GM12872 (cell line): Measurements from ENCODE around the gene DCXR.

Experiments
- CTCF ChIP-seq: IDR thresholded peaks from 3 replicates; pipeline ENCODE4 v1.5.1; 2011; ENCODE audit warnings: low read depth, mild to moderate bottlenecking, low read length, moderate library complexity; ENCODE audit not compliant: insufficient read depth

DCXR gene

DNA sequence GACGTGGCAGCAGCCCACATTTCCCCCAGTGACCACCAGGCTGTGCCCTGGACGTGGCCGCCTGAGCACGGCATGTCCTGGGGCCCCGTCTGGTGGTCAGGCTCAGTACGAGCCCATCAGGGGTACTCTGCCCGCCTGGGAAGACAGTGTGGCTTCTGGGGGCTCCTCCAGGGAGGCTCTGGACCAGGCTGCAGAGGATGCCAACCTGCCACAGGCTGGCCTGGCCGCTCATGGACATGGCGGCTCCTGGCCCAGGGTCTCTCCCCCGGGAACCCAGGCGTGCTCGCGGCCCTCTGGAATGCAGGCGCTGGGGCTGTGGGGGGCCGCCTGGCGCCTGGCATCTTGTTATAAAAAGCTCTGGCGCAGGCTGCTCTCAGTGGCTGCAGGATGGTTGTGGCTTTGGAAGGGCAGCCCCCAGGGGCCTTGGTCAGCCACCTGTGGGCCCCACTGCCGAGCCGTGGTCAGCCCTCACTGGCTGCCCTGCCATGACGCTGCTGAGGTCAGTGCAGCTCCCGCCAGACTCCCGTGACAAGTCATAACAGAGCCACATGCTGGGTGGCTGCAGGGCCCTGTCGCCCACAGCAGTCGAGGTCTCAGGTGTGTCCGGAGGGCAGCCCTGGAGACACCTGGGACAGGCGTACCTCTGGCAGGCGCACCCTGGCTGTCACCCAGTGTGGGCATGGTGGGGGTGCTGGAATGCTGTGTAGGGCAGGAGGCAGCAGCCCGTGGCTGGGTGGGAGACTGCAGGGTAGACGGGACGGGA lies 29.8 kb downstream of the DCXR start:
- TF ChIP-seq CTCF: no peak

DNA sequence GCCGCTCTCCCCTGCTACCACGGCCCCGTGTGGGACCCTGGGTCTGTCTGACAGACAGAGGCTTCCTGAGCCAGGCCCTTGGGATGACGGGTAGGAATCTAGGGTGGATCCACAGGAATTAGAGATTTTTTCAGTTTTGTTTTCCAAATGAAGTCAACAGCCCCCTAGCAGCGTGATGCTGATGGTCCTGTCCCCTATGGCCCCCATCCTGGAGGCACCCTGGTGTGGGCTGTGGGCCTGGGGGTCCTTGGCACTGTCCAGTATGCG lies 30.3 kb downstream of the DCXR start:
- no peak for TF ChIP-seq CTCF

- TF ChIP-seq CTCF: no peak
These were observed 30.8 kb downstream of the DCXR start for GRCh38 chr17:82006468-82007227.

- no peak for TF ChIP-seq CTCF
These were observed 31.7 kb downstream of the DCXR start for GRCh38 chr17:82005701-82006348.

DNA sequence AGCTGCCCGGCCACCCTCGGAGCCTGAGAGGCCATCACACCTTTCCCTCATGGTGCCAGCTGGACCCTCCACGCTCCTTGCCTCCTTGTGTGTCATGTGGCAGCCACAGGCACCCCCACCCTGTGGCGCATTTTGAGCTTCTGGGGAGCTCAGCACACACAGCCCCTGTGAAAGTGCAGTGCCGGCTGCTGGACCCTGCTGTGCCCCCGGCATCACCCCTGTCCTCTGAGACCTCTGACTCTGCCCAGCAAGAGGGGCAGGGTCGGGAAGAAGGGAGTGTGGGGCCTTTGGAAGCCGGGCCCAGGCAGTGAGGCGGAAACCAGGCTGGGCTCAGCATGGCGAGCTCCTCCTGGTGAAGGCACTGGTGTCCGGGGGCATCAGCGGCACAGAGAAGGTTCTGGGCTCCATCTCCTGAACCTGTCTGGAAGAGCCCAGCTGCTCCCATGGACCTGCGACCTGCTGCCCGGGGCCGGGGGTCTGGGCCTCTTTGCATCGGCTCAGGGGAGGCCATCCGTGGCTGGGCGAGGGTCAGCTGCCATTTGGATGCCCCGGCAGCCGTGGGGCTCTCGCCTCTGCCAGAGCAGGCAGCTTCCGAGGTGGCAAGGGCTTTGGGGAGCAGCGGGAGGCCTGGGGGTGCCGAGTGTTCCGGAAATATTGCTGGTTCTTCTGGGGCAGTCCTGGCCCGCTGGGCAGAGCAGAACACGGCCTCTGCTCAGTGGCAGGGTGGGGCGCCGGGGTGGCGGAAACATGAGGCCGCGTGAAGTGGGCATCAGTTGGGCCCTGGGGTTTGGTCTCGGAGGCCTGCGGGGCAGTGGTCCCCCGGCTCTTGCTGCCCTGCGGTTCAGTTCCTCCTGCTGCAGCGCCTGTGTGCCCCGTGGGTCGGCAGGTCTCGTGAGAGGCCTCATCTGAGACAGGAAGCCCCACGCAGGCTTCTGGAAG lies 32.7 kb downstream of the DCXR start:
- TF ChIP-seq CTCF: no peak

DNA sequence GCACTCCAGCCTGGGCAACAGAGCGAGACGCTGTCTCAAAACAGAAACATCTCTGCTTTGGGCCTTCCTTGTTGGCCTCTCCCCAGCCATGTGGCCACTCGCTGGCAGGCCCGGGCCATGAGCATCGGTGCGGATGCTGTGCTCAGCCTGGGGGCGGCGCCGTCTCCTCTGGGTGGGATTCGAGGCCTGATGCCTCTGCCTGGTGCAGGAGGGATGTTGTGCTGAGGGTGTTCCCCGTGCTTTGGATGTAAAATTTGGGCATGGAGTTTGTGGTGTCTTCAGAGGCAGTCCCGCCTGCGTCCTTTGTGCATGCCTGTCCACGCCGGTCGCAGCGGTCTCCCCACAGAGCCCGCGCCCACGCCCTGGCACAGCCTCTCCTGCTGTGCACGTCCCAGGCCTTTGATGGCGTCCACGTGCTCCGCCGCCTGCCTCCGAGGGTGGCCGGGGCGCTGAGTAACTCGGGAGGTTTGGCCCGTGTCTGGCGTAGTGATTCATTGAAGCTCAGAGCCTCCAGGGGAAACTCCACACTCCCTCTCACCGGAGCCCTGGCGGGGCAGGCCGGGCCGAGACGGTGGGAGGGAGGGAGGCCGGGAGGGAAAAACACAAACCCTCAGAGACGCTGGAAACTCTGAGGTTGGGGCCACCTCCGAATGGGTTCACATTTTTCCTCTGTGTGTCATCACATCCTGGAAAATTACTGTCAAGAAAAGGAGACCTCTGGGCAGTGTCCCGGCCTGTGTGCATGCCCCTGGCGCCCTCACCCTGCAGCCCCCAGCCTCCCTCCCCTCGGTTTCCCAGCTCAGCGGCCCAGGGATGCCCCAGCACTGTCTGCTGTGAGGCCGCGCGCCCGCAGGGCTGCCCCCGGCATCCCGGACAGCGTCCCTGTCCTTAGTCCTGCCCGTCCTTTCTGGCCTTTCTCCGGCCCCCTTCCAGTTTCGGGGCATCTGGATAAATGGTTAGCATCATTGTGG lies 33.8 kb downstream of the DCXR start:
- no peak for TF ChIP-seq CTCF
